Endothelial cell of umbilical vein (primary cell): ENCODE measurements around the gene ZFAND6. TPM values are rescaled to one million over a fixed set of nuclear protein-coding genes. Genes with fewer than 3 reads are reported as not detected.

ENCODE experiments used
- BruUV-seq: library from RNA; stranded (reverse); fragments of 400-500 nt; replicated peaks from 2 replicates; lab custom pipeline; 2021; lab: Mats Ljungman, UMichigan
- CTCF ChIA-PET: fragments of 300-600, 350-600 bp; sonication (Branson Sonifier 250); formaldehyde crosslinking; loops from one replicate; lab custom pipeline; 2021; ENCODE audit warnings: antibody characterized with exemption, inconsistent platforms; lab: Charles Lee
- POLR2A ChIA-PET: fragments of 300-600, 350-600 bp; sonication (Branson Sonifier 250); formaldehyde crosslinking; loops from one replicate; lab custom pipeline; 2021; ENCODE audit warnings: antibody characterized with exemption, inconsistent platforms; lab: Charles Lee
- DNase-seq: peaks from one replicate; pipeline ENCODE4 v3.0.0-alpha.2; 2011; ENCODE audit warnings: low read depth, low spot score
- FAIRE-seq: peaks from 2 replicates; lab custom pipeline; 2011; peaks lifted over from hg19 to GRCh38; lab: Jason Lieb, UNC
- H2AFZ ChIP-seq: 2 replicates; pipeline ENCODE4 v1.6.0; 2012; ENCODE audit warnings: low read depth, low read length, control low read depth, inconsistent platforms
- H3K27ac ChIP-seq: 2 replicates; pipeline ENCODE4 v1.5.1; 2011; ENCODE audit warnings: low read depth, mild to moderate bottlenecking, control low read depth, low read length, moderate library complexity; ENCODE audit not compliant: insufficient read depth
- H3K27me3 ChIP-seq, 2 experiments: 2 replicates each; pipeline versions ENCODE4 v1.6.0 to v1.6.1; 2011; ENCODE audit warnings: low read length in 2 of 2, mixed read lengths in 1 of 2; ENCODE audit not compliant: control insufficient read depth in 2 of 2, insufficient read depth in 2 of 2
- H3K36me3 ChIP-seq, 2 experiments: 2 replicates in 1 of 2; 3 replicates in 1 of 2; pipeline ENCODE4 v1.5.1; 2011; ENCODE audit warnings: low read length in 2 of 2, mild to moderate bottlenecking in 1 of 2, moderate library complexity in 1 of 2; ENCODE audit not compliant: control insufficient read depth in 2 of 2, insufficient read depth in 2 of 2; ENCODE audit errors: extremely low read depth in 1 of 2
- H3K4me1 ChIP-seq: 3 replicates; pipeline ENCODE4 v1.5.1; 2011; ENCODE audit warnings: mild to moderate bottlenecking, low read length; ENCODE audit not compliant: control insufficient read depth, insufficient read depth; ENCODE audit errors: extremely low read depth
- H3K4me2 ChIP-seq: 2 replicates; pipeline ENCODE4 v1.6.1; 2011; ENCODE audit warnings: low read length, control low read depth, mixed read lengths; ENCODE audit not compliant: insufficient read depth
- H3K4me3 ChIP-seq, 3 experiments: fragments of 200-600 bp in 1 of 3; sonication (generic), shearing (Covaris generic) in 1 of 3; replicated peaks in 1 of 3; 2 replicates each; pipeline ENCODE4 v1.5.1; 2011 to 2016; ENCODE audit warnings: control low read depth in 3 of 3, low read length in 3 of 3, mild to moderate bottlenecking in 2 of 3, inconsistent platforms in 1 of 3, low read depth in 1 of 3, moderate library complexity in 1 of 3; ENCODE audit not compliant: insufficient read depth in 1 of 3
- H3K79me2 ChIP-seq: 2 replicates; pipeline ENCODE4 v1.6.0; 2012; ENCODE audit warnings: low read length, inconsistent platforms; ENCODE audit not compliant: control insufficient read depth, insufficient read depth
- H3K9ac ChIP-seq: replicated peaks from 2 replicates; pipeline ENCODE3; 2011; ENCODE audit warnings: low read length, control low read depth; ENCODE audit not compliant: insufficient read depth; ENCODE audit errors: extremely low read depth
- H3K9me1 ChIP-seq: replicated peaks from 3 replicates; pipeline ENCODE4 v1.6.0; 2011; ENCODE audit warnings: mild to moderate bottlenecking, low read length; ENCODE audit not compliant: control insufficient read depth, insufficient read depth; ENCODE audit errors: extremely low read depth
- H3K9me3 ChIP-seq: replicated peaks from 2 replicates; pipeline ENCODE4 v1.5.1; 2012; ENCODE audit warnings: low read length, inconsistent platforms; ENCODE audit not compliant: control insufficient read depth, insufficient read depth
- H4K20me1 ChIP-seq: replicated peaks from 2 replicates; pipeline ENCODE3; 2011; ENCODE audit warnings: mild to moderate bottlenecking, low read length; ENCODE audit not compliant: control insufficient read depth, insufficient read depth; ENCODE audit errors: extremely low read depth
- EZH2 ChIP-seq: IDR thresholded peaks from 2 replicates; pipeline ENCODE4 v1.6.1; 2012; ENCODE audit warnings: borderline replicate concordance, low read depth, mild to moderate bottlenecking, moderate library complexity, low read length, inconsistent platforms; ENCODE audit not compliant: severe bottlenecking
- FOS ChIP-seq: IDR thresholded peaks from 2 replicates; pipeline ENCODE4 v1.6.1; 2011; ENCODE audit warnings: mild to moderate bottlenecking, low read length, moderate library complexity, borderline replicate concordance; ENCODE audit not compliant: insufficient read depth
- GATA2 ChIP-seq: IDR thresholded peaks from 2 replicates; pipeline ENCODE4 v1.7.0; 2011; ENCODE audit warnings: low read depth, mild to moderate bottlenecking, moderate library complexity, mixed read lengths, low read length; ENCODE audit not compliant: insufficient read length, insufficient read depth
- JUN ChIP-seq: IDR thresholded peaks from 2 replicates; pipeline ENCODE4 v1.6.1; 2011; ENCODE audit warnings: borderline replicate concordance, low read depth; ENCODE audit not compliant: insufficient read length, insufficient read depth
- MYC ChIP-seq: IDR thresholded peaks from one replicate; pipeline ENCODE4 v1.6.1; 2011; ENCODE audit warnings: mild to moderate bottlenecking, low read depth, low read length
- POLR2A ChIP-seq: IDR thresholded peaks from 2 replicates; pipeline ENCODE4 v1.6.1; 2012; ENCODE audit warnings: low read depth, mild to moderate bottlenecking, control low read depth, low read length
- POLR2AphosphoS5 ChIP-seq: IDR thresholded peaks from 2 replicates; pipeline ENCODE4 v1.6.1; 2012; ENCODE audit warnings: low read depth, mild to moderate bottlenecking, control low read depth, low read length, moderate library complexity; ENCODE audit not compliant: insufficient read depth
- dilution Hi-C: fragments of 300-500 bp; cut with MboI; formaldehyde crosslinking; loops from one replicate; pipeline ENCODE4 v1.15.0; 2019; ENCODE audit warnings: low sequenced_read_pairs; ENCODE audit not compliant: extremely low pct_ligation_motif_present
- intact Hi-C: fragments of 100-400 bp; cut with micrococcal nuclease; formaldehyde crosslinking; loops from one replicate; pipeline ENCODE4 v1.10.0; 2022
- polyA plus RNA-seq, 4 experiments: library from polyadenylated mRNA; depleted of rRNA in 3 of 4; stranded (reverse) in 3 of 4; unstranded in 1 of 4; fragments of >200 nt; gene quantifications; 2 replicates each; pipeline versions ENCODE4 v1.2.1 to v1.2.3, GENCODE V29; 2011 to 2012; ENCODE audit warnings: missing spikeins in 1 of 4
- total RNA-seq: library from RNA; stranded (reverse); gene quantifications from 2 replicates; pipeline ENCODE4 v1.2.3, GENCODE V29; 2021
- TF ChIP-seq, protein P1 (sequence below), 2 donors: IDR thresholded peaks; 1 replicate in 1 of 2; 2 replicates in 1 of 2; pipeline ENCODE4 v1.5.1; 2011; ENCODE audit warnings: low read length in 2 of 2, mild to moderate bottlenecking in 2 of 2, moderate library complexity in 2 of 2, control low read depth in 1 of 2, inconsistent platforms in 1 of 2, low read depth in 1 of 2; ENCODE audit not compliant: insufficient read depth in 1 of 2; ENCODE audit errors: extremely low read depth in 1 of 2
- TF ChIP-seq, protein P2 (sequence below): IDR thresholded peaks from 2 replicates; pipeline ENCODE4 v1.6.1; 2011; ENCODE audit not compliant: insufficient read depth, insufficient read length

ZFAND6 gene
- total and polyA plus RNA-seq, 2 donors (not counting 3 experiments of a cell fraction or from before 2014, with no cell fraction given), result 50.3 to 97.9 TPM

DNA sequence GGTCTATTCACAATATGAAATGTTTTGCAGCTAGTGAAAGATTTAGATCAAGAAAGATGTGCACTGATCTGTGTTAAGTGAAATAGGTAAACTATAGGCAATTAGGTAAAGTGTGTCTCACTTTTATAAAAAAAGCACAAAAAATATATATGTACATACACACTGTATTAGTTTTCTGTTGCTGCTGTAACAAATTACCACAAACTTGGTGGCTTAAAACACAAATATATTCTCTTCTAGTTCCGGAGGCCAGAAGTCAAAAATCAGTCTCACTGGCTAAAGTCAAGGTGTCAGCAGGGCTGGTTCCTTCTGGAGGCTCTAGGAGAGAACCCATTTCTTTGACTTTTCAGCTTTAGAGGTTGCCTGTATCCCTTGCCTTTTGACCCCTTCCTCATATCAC lies 104.4 kb downstream of the ZFAND6 start:
- Histone ChIP-seq H3K27me3 (no peaks in the 10 kb centered on the region), H2AFZ (no peak overlapping the region), H3K79me2 (no peaks in the 10 kb centered on the region), H4K20me1 (no peaks in the 10 kb centered on the region), H3K9ac (no peak overlapping the region), H3K4me3 (no peak overlapping the region), H3K36me3 (peaks cover 0 to 2% of the 10 kb centered on the region in 2 experiments), H3K4me1 (peaks cover 11% of the 10 kb centered on the region), H3K4me2 (no peak overlapping the region), H3K27ac (no peak overlapping the region), H3K9me1 (no peaks in the 10 kb centered on the region), H3K9me3 (no peaks in the 10 kb centered on the region)
- ChIA-PET CTCF (no interaction called here), POLR2A (no interaction called here)
- intact Hi-C loops, result no loop called here
- TF ChIP-seq GATA2 (no peak), FOS (no peak)
- FAIRE-seq, result no peak
- no TSS peak for BruUV-seq
- dilution Hi-C loops, result no loop called here
- DNase-seq, result no peak

DNA sequence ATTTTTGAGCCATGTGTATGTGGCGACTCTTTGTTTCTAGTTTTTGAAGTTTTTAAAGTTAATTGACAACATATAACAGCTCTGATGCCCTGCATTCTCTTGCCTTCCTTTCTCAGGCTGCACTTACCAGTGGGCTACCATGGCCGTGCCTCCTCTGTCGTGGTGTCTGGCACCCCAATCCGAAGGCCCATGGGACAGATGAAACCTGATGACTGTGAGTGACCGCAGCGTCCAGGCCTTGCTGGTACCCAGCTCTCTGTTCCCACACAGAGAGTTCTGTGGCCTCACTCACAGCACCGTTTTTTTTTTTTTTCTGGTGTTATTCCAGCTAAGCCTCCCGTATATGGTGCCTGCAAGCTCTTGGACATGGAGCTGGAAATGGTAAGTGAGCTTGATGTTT lies 108.5 kb downstream of the ZFAND6 start:
- CTCF ChIA-PET, result no interaction called here
- Histone ChIP-seq H3K4me3 (no peak overlapping the region), H3K79me2 (no peaks in the 10 kb centered on the region), H3K4me2 (no peak overlapping the region), H3K9ac (no peak overlapping the region), H3K9me1 (no peaks in the 10 kb centered on the region), H3K9me3 (no peaks in the 10 kb centered on the region), H2AFZ (no peak overlapping the region), H3K27me3 (no peaks in the 10 kb centered on the region), H3K27ac (no peak overlapping the region), H3K36me3 (no peaks in the 10 kb centered on the region), H4K20me1 (no peaks in the 10 kb centered on the region), H3K4me1 (no peaks in the 10 kb centered on the region)
- intact Hi-C loops, result no loop called here
- no TSS peak for BruUV-seq
- DNase-seq, result no peak
- no peak for TF ChIP-seq FOS
- TF ChIP-seq, protein P1, sequence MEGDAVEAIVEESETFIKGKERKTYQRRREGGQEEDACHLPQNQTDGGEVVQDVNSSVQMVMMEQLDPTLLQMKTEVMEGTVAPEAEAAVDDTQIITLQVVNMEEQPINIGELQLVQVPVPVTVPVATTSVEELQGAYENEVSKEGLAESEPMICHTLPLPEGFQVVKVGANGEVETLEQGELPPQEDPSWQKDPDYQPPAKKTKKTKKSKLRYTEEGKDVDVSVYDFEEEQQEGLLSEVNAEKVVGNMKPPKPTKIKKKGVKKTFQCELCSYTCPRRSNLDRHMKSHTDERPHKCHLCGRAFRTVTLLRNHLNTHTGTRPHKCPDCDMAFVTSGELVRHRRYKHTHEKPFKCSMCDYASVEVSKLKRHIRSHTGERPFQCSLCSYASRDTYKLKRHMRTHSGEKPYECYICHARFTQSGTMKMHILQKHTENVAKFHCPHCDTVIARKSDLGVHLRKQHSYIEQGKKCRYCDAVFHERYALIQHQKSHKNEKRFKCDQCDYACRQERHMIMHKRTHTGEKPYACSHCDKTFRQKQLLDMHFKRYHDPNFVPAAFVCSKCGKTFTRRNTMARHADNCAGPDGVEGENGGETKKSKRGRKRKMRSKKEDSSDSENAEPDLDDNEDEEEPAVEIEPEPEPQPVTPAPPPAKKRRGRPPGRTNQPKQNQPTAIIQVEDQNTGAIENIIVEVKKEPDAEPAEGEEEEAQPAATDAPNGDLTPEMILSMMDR (IDR thresholded peaks at IDR 0.05; ENCODE audit: extremely low read depth in 1 of 2, insufficient read depth in 1 of 2, low read depth in 1 of 2, low read length in 2 of 2), result no peak
- TF ChIP-seq GATA2, result no peak
- no peak for TF ChIP-seq POLR2AphosphoS5
- no peak for TF ChIP-seq JUN
- TF ChIP-seq, protein P2, sequence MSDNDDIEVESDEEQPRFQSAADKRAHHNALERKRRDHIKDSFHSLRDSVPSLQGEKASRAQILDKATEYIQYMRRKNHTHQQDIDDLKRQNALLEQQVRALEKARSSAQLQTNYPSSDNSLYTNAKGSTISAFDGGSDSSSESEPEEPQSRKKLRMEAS, result no peak
- TF ChIP-seq EZH2, result no peak
- TF ChIP-seq MYC, result no peak
- TF ChIP-seq POLR2A, result no peak
- no peak for FAIRE-seq
- POLR2A ChIA-PET, result interaction anchor here (0.7 kb wide), 1 partner anchor 8 kb away, joined by 5 read pairs; no protein-coding TSS in a partner anchor
- dilution Hi-C loops, result no loop called here
